Smooth muscle cell (in vitro differentiated cells): ENCODE measurements around the gene SCGN. TPM values are rescaled to one million over a fixed set of nuclear protein-coding genes. Genes with fewer than 3 reads are reported as not detected.

ENCODE experiments used
- DNase-seq: peaks from one replicate; lab custom pipeline; 2025; ENCODE audit not compliant: unreplicated experiment; lab: John Stamatoyannopoulos, UW
- H2AFZ ChIP-seq: fragments of 200-600 bp; sonication (generic); 2 replicates; pipeline ENCODE4 v1.6.0; 2016; ENCODE audit warnings: antibody characterized with exemption, low read depth, mild to moderate bottlenecking
- H3F3A ChIP-seq: fragments of 200-600 bp; sonication (generic); 2 replicates; pipeline ENCODE4 v1.6.0; 2017; ENCODE audit warnings: antibody characterized with exemption, low read depth
- H3K27ac ChIP-seq: fragments of 200-600 bp; sonication (generic); 2 replicates; pipeline ENCODE4 v1.5.1; 2016; ENCODE audit warnings: low read depth, mild to moderate bottlenecking
- H3K27me3 ChIP-seq: fragments of 200-600 bp; sonication (generic); 2 replicates; pipeline ENCODE4 v1.6.1; 2016; ENCODE audit warnings: low read depth, mild to moderate bottlenecking
- H3K36me3 ChIP-seq: fragments of 200-600 bp; sonication (generic); 2 replicates; pipeline ENCODE4 v1.5.1; 2016; ENCODE audit warnings: low read depth
- H3K4me1 ChIP-seq: fragments of 200-600 bp; sonication (generic); 2 replicates; pipeline ENCODE4 v1.5.1; 2016; ENCODE audit warnings: low read depth
- H3K4me2 ChIP-seq: fragments of 200-600 bp; sonication (generic); 2 replicates; pipeline ENCODE4 v1.6.0; 2016; ENCODE audit warnings: mild to moderate bottlenecking
- H3K4me3 ChIP-seq: fragments of 200-600 bp; sonication (generic); 2 replicates; pipeline ENCODE4 v1.5.1; 2016; ENCODE audit warnings: mild to moderate bottlenecking
- H3K79me2 ChIP-seq: fragments of 200-600 bp; sonication (generic); 2 replicates; pipeline ENCODE4 v1.6.0; 2016; ENCODE audit warnings: low read depth, mild to moderate bottlenecking
- H3K9ac ChIP-seq: fragments of 200-600 bp; sonication (generic); 2 replicates; pipeline ENCODE4 v1.6.0; 2016; ENCODE audit warnings: low read depth
- H3K9me3 ChIP-seq: fragments of 200-600 bp; sonication (generic); replicated peaks from 2 replicates; pipeline ENCODE4 v1.5.1; 2016; ENCODE audit warnings: low read depth
- H4K20me1 ChIP-seq: fragments of 200-600 bp; sonication (generic); 2 replicates; pipeline ENCODE4 v1.6.0; 2016; ENCODE audit warnings: low read depth
- WGBS: methylation state at CpG from one replicate; pipeline ENCODE4 v1.1.7; 2016; ENCODE audit warnings: low lambda C conversion rate; 5-methylcytosine and 5-hydroxymethylcytosine counted together
- polyA plus RNA-seq: library from polyadenylated mRNA; unstranded; fragments of >200 nt; fragmentation: Nextera tagmentation; extraction: Ambion mirVana; gene quantifications from 2 replicates; pipeline ENCODE4 v1.2.1, GENCODE V29; 2016
- total RNA-seq: library from RNA; depleted of rRNA; stranded (reverse); fragments of >200 nt; gene quantifications from 2 replicates; pipeline ENCODE4 v1.2.3, GENCODE V29; 2014
- TF ChIP-seq, protein P1 (sequence below): fragments of 200-600 bp; sonication (generic); IDR thresholded peaks from 2 replicates; pipeline ENCODE4 v1.5.1; 2017; ENCODE audit warnings: borderline replicate concordance, mild to moderate bottlenecking, antibody characterized with exemption; ENCODE audit not compliant: insufficient read depth, poor library complexity, severe bottlenecking

The SCGN gene
- total and polyA plus RNA-seq, 2 experiments from 2014 or later, result not detected

DNA sequence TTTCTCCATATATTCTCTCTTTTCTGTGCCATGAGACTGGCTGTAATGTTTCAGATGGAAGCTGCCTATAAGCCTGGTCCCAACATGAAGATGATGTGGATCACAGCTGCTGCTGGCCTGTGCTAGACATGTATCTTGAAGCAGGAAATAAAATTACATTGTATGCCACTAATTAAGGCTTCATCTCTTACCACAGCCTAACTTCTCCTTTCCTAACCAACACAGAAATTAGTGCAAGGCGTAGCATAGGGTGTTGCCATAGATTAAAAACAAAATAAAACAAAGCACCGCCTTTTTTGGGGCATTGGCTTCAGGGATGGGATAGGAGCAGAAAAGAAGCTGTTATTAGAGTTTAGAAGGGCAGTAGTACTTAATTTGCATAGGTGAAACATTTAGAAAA is 97.8 kb downstream of the SCGN start:
- H3K9ac ChIP-seq, result no peak overlapping the region
- H3K36me3 ChIP-seq, result no peaks in the 10 kb centered on the region
- TF ChIP-seq, protein P1, sequence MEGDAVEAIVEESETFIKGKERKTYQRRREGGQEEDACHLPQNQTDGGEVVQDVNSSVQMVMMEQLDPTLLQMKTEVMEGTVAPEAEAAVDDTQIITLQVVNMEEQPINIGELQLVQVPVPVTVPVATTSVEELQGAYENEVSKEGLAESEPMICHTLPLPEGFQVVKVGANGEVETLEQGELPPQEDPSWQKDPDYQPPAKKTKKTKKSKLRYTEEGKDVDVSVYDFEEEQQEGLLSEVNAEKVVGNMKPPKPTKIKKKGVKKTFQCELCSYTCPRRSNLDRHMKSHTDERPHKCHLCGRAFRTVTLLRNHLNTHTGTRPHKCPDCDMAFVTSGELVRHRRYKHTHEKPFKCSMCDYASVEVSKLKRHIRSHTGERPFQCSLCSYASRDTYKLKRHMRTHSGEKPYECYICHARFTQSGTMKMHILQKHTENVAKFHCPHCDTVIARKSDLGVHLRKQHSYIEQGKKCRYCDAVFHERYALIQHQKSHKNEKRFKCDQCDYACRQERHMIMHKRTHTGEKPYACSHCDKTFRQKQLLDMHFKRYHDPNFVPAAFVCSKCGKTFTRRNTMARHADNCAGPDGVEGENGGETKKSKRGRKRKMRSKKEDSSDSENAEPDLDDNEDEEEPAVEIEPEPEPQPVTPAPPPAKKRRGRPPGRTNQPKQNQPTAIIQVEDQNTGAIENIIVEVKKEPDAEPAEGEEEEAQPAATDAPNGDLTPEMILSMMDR, result no peak
- no peaks in the 10 kb centered on the region for H3F3A ChIP-seq
- no peak overlapping the region for H2AFZ ChIP-seq
- no peaks in the 10 kb centered on the region for H3K9me3 ChIP-seq
- no peak for DNase-seq
- H3K27ac ChIP-seq, result no peak overlapping the region
- H4K20me1 ChIP-seq, result no peaks in the 10 kb centered on the region
- H3K79me2 ChIP-seq, result no peaks in the 10 kb centered on the region
- H3K4me2 ChIP-seq, result no peak overlapping the region
- no peaks in the 10 kb centered on the region for H3K4me1 ChIP-seq
- 75% methylated on average over 2 of the region's 2 CpGs for WGBS
- H3K4me3 ChIP-seq, result no peak overlapping the region
- no peaks in the 10 kb centered on the region for H3K27me3 ChIP-seq

GRCh38 chr6:25750906-25751305 is 98.9 kb downstream of the SCGN start:
- WGBS, result 55% methylated on average over 3 of the region's 3 CpGs
- TF ChIP-seq, protein P1, result no peak
- no peak overlapping the region for H3K9ac ChIP-seq

More at GRCh38 chr6:25750906-25751305, 98.9 kb downstream of the SCGN start:
- no peaks in the 10 kb centered on the region for H3K27me3 ChIP-seq
- DNase-seq, result no peak
- H3K36me3 ChIP-seq, result no peaks in the 10 kb centered on the region
- no peak overlapping the region for H3K4me3 ChIP-seq
- no peaks in the 10 kb centered on the region for H3F3A ChIP-seq
- no peak overlapping the region for H3K27ac ChIP-seq
- no peak overlapping the region for H3K4me2 ChIP-seq
- no peak overlapping the region for H2AFZ ChIP-seq
- H4K20me1 ChIP-seq, result no peaks in the 10 kb centered on the region
- H3K4me1 ChIP-seq, result no peaks in the 10 kb centered on the region
- H3K9me3 ChIP-seq, result no peaks in the 10 kb centered on the region
- H3K79me2 ChIP-seq, result no peaks in the 10 kb centered on the region

Other genes with a start within 250 kb of the SCGN start
- gene SLC17A4, start 102.5 kb downstream of the SCGN start, total RNA-seq, result not detected in 2 replicates
- gene SLC17A4, start 102.5 kb downstream of the SCGN start, polyA plus RNA-seq, result not detected in 2 replicates
- not detected in 2 replicates for gene SLC17A1, start 179.8 kb downstream of the SCGN start, total RNA-seq
- not detected in 2 replicates for gene SLC17A1, start 179.8 kb downstream of the SCGN start, polyA plus RNA-seq
- gene SLC17A3, start 222.0 kb downstream of the SCGN start, total RNA-seq, result not detected in 2 replicates
- not detected in 2 replicates for gene SLC17A3, start 222.0 kb downstream of the SCGN start, polyA plus RNA-seq